Nephron (organoid): ENCODE results near the gene OLFML3.

Experiments
- H3K27ac Mint-ChIP-seq, 3 experiments: 2 replicates each; pipeline ENCODE4 v1.8.0; 2020; ENCODE audit warnings: mixed read lengths in 3 of 3, mild to moderate bottlenecking in 2 of 3, moderate library complexity in 1 of 3
- H3K27me3 Mint-ChIP-seq: 2 replicates; pipeline ENCODE4 v1.8.0; 2021; ENCODE audit warnings: low read depth, mild to moderate bottlenecking, moderate library complexity, mixed read lengths
- H3K36me3 Mint-ChIP-seq: 2 replicates; pipeline ENCODE4 v1.8.0; 2020; ENCODE audit warnings: low read depth, mixed read lengths
- H3K4me1 Mint-ChIP-seq: 2 replicates; pipeline ENCODE4 v1.8.0; 2020; ENCODE audit warnings: mixed read lengths
- H3K4me3 Mint-ChIP-seq, 3 experiments: 2 replicates each; pipeline ENCODE4 v1.8.0; 2020; ENCODE audit warnings: mild to moderate bottlenecking in 3 of 3, mixed read lengths in 3 of 3, moderate library complexity in 2 of 3
- H3K9me3 Mint-ChIP-seq: 2 replicates; pipeline ENCODE4 v1.8.0; 2020; ENCODE audit warnings: mixed read lengths
- TF ChIP-seq, protein P1 (sequence below), 3 experiments: fragments of 200-600 bp; sonication (generic); IDR thresholded peaks; one replicate each; pipeline ENCODE4 v1.5.0; 2021; ENCODE audit warnings: antibody characterized with exemption in 3 of 3; ENCODE audit not compliant: unreplicated experiment in 3 of 3

The OLFML3 gene

DNA sequence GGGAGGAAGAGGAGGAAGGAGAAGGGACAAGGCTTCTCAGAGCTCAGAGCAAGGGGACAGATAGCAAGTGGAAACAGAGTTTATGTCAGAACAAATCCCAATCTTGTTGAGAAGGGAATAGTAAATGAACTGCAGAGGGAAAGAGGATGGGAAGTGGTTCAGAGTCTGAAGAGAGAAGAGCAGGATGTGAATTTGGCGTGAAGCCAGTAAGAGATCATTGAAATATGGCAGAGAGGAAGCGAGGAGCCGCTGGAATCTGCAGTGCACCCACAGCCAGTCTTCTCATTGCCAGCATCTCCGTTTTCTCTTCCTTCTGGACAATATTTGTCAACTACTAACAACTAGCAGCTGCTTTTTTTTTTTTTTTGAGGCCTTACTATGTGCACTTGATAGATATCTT, 19.1 kb downstream of the OLFML3 start:
- H3K36me3 Mint-ChIP-seq, result peaks cover 16% of the 10 kb centered on the region
- peaks cover 21% of the 10 kb centered on the region for H3K9me3 Mint-ChIP-seq
- H3K4me1 Mint-ChIP-seq, result peaks cover 42% of the 10 kb centered on the region
- peak overlapping the region; percentile 23 to 84 (median 74) for H3K27ac Mint-ChIP-seq
- no peak overlapping the region for H3K4me3 Mint-ChIP-seq
- TF ChIP-seq, protein P1, sequence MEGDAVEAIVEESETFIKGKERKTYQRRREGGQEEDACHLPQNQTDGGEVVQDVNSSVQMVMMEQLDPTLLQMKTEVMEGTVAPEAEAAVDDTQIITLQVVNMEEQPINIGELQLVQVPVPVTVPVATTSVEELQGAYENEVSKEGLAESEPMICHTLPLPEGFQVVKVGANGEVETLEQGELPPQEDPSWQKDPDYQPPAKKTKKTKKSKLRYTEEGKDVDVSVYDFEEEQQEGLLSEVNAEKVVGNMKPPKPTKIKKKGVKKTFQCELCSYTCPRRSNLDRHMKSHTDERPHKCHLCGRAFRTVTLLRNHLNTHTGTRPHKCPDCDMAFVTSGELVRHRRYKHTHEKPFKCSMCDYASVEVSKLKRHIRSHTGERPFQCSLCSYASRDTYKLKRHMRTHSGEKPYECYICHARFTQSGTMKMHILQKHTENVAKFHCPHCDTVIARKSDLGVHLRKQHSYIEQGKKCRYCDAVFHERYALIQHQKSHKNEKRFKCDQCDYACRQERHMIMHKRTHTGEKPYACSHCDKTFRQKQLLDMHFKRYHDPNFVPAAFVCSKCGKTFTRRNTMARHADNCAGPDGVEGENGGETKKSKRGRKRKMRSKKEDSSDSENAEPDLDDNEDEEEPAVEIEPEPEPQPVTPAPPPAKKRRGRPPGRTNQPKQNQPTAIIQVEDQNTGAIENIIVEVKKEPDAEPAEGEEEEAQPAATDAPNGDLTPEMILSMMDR (IDR thresholded peaks at IDR 0.05; ENCODE audit: unreplicated experiment in 3 of 3), result no peak
- H3K27me3 Mint-ChIP-seq, result no peaks in the 10 kb centered on the region

- H3K36me3 Mint-ChIP-seq, result peaks cover 13% of the 10 kb centered on the region
- no peaks in the 10 kb centered on the region for H3K27me3 Mint-ChIP-seq
- no peak overlapping the region for H3K4me3 Mint-ChIP-seq
- peak overlapping the region in 1 of 3 experiments; percentile 23 for H3K27ac Mint-ChIP-seq
- TF ChIP-seq, protein P1 (IDR thresholded peaks at IDR 0.05; ENCODE audit: unreplicated experiment in 3 of 3), result no peak
- peaks cover 18% of the 10 kb centered on the region for H3K9me3 Mint-ChIP-seq
- H3K4me1 Mint-ChIP-seq, result peaks cover 51% of the 10 kb centered on the region
Measured at GRCh38 chr1:113999233-113999632, 20.0 kb downstream of the OLFML3 start.

- H3K27ac Mint-ChIP-seq, result peak overlapping the region; percentile 17 to 24 (median 23)
- no peak overlapping the region for H3K4me3 Mint-ChIP-seq
- peaks cover 8% of the 10 kb centered on the region for H3K36me3 Mint-ChIP-seq
- TF ChIP-seq, protein P1 (IDR thresholded peaks at IDR 0.05; ENCODE audit: unreplicated experiment in 3 of 3), result no peak
- H3K27me3 Mint-ChIP-seq, result no peaks in the 10 kb centered on the region
- peaks cover 57% of the 10 kb centered on the region for H3K4me1 Mint-ChIP-seq
- peaks cover 16% of the 10 kb centered on the region for H3K9me3 Mint-ChIP-seq
Measured at GRCh38 chr1:113999799-114000198, 20.5 kb downstream of the OLFML3 start.

GRCh38 chr1:114000406-114000805, 21.1 kb downstream of the OLFML3 start:
- Mint-ChIP-seq H3K4me3 (no peak overlapping the region), H3K36me3 (peaks cover 2% of the 10 kb centered on the region), H3K27ac (peak overlapping the region in 2 of 3 experiments; percentile 23 to 32), H3K4me1 (peaks cover 60% of the 10 kb centered on the region), H3K27me3 (no peaks in the 10 kb centered on the region), H3K9me3 (peaks cover 10% of the 10 kb centered on the region)
- TF ChIP-seq, protein P1 (IDR thresholded peaks at IDR 0.05; ENCODE audit: unreplicated experiment in 3 of 3), result no peak

- H3K36me3 Mint-ChIP-seq, result no peaks in the 10 kb centered on the region
Measured at GRCh38 chr1:114002492-114003239, 23.4 kb downstream of the OLFML3 start.

More at GRCh38 chr1:114002492-114003239, 23.4 kb downstream of the OLFML3 start:
- H3K4me1 Mint-ChIP-seq, result peaks cover 59% of the 10 kb centered on the region
- H3K9me3 Mint-ChIP-seq, result peaks cover 7% of the 10 kb centered on the region
- TF ChIP-seq, protein P1 (IDR thresholded peaks at IDR 0.05; ENCODE audit: unreplicated experiment in 3 of 3), result no peak
- H3K27me3 Mint-ChIP-seq, result no peaks in the 10 kb centered on the region
- H3K4me3 Mint-ChIP-seq, result peak overlapping the region; percentile 10 to 33 (median 14)
- H3K27ac Mint-ChIP-seq, result peak overlapping the region; percentile 92 to 97 (median 96)
